ACC112 (cell line): ENCODE measurements around the gene GPRIN2.
"Not testable (repeated sequence)": the region's sequence is repeated elsewhere in the genome, so short reads cannot be mapped to it uniquely, and the experiment has no call there.

ENCODE experiments used
- H2AFZ ChIP-seq: fragments of 200-600 bp; sonication (generic); one replicate; pipeline ENCODE4 v1.6.0; 2017; ENCODE audit warnings: antibody characterized with exemption, low read length; ENCODE audit not compliant: unreplicated experiment
- H3K27ac ChIP-seq: fragments of 200-600 bp; sonication (generic); 2 replicates; pipeline ENCODE4 v1.5.1; 2014; ENCODE audit warnings: low read depth, mild to moderate bottlenecking, antibody characterized with exemption, low read length, moderate library complexity
- H3K27me3 ChIP-seq: fragments of 200-600 bp; sonication (generic); 2 replicates; pipeline ENCODE4 v1.6.1; 2014; ENCODE audit warnings: mild to moderate bottlenecking, antibody characterized with exemption, low read length, moderate library complexity, mixed read lengths; ENCODE audit not compliant: insufficient read depth
- H3K36me3 ChIP-seq: fragments of 200-600 bp; sonication (generic); 2 replicates; pipeline ENCODE4 v1.6.1; 2016; ENCODE audit warnings: mild to moderate bottlenecking, antibody characterized with exemption, low read length, moderate library complexity, mixed read lengths; ENCODE audit not compliant: insufficient read depth
- H3K4me1 ChIP-seq: fragments of 200-600 bp; sonication (generic); one replicate; pipeline ENCODE4 v1.6.1; 2016; ENCODE audit warnings: low read length, mixed read lengths; ENCODE audit not compliant: insufficient read depth, unreplicated experiment, control insufficient read depth
- H3K4me3 ChIP-seq: fragments of 200-600 bp; sonication (generic); 2 replicates; pipeline ENCODE4 v1.5.1; 2014; ENCODE audit warnings: mild to moderate bottlenecking, low read depth, low read length
- H3K79me2 ChIP-seq: fragments of 200-600 bp; sonication (generic); one replicate; pipeline ENCODE4 v1.6.0; 2016; ENCODE audit warnings: low read length; ENCODE audit not compliant: control insufficient read depth, unreplicated experiment, insufficient read depth

GPRIN2 gene

DNA sequence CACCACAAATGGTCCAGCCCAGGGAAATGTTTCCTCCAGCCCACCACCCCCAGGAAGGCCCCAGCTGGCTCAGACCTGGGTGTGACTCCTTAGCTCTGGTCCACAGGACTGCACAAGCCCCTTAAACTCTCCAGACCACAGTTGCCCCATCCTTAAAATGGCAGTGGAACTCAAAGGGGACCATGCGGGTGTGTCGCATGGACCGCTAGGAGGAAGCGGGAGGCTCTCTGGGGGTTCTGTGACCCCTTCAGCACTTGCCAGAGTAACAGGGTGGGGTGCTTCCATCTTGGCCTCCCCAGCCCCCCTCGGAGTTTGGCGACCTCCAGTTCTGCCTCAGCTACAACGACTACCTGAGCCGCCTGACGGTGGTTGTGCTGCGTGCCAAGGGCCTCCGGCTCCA lies 27.7 kb upstream of the GPRIN2 start:
- H2AFZ ChIP-seq, H3K27me3 ChIP-seq, H3K27ac ChIP-seq, H3K36me3 ChIP-seq, H3K4me3 ChIP-seq, H3K4me1 ChIP-seq, H3K79me2 ChIP-seq: not testable (repeated sequence)

DNA sequence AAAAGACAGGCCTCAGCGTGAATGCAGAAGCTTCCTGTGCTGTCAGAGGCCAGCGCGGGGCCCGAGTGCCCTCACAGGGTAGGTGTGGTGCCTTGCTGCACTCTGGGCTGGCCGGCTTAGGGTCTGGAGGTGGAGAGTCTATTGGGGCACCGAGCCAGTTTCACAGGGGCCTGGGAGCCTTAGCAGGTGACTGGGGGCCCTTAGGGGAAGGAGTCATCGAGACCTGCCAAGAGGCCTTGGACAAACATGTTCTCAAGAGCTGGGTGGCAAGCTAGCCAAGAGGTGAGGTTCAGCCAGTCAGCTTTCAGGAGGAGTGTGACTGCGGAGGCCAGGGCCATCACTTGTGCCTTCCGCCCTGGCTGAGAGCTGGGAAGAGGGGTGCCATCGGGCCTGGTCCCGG lies 26.1 kb upstream of the GPRIN2 start:
- not testable (repeated sequence) for H3K27ac ChIP-seq, H3K79me2 ChIP-seq, H3K4me1 ChIP-seq, H3K27me3 ChIP-seq, H3K36me3 ChIP-seq, H3K4me3 ChIP-seq, H2AFZ ChIP-seq

DNA sequence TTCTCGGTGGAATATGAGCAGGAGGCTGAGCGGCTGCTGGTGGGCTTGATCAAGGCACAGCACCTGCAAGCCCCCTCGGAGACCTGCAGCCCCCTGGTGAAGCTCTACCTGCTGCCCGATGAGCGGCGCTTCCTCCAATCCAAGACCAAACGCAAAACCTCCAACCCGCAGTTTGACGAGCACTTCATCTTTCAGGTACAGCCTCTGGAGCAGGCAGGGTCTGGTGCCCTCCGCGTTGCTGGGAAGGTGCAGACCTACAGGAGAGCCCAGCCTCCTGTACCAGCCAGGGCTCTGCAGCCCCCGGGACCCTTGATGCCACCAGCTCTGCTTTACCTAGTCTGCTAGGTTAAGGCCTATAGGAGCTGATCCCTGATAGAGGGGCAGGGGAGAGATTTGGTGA lies 25.5 kb upstream of the GPRIN2 start:
- H3K27me3 ChIP-seq, H3K4me3 ChIP-seq, H3K4me1 ChIP-seq, H3K36me3 ChIP-seq, H3K79me2 ChIP-seq, H2AFZ ChIP-seq, H3K27ac ChIP-seq: not testable (repeated sequence)

DNA sequence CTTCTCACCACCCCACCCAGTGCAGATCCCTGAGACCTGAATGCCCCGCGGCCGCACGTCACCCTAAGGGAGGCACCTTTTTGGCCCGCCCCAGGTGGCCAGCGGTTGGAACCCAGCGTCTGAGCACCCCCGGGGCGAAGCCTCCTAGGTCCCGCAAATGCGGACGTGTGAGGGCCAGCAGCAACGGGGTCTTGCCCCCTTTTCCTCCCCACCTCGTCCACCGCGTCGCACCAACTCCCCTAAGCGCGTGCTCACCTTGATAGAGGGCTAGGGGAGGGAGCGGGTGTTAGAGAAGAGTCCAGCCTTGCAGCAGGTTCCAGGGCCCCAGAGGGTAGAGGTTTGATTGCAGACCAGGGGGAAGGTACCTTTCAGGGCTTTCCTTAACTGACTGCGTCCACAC lies 22.9 kb upstream of the GPRIN2 start:
- H3K36me3 ChIP-seq, H3K4me3 ChIP-seq, H3K27ac ChIP-seq, H2AFZ ChIP-seq, H3K4me1 ChIP-seq, H3K79me2 ChIP-seq, H3K27me3 ChIP-seq: not testable (repeated sequence)

DNA sequence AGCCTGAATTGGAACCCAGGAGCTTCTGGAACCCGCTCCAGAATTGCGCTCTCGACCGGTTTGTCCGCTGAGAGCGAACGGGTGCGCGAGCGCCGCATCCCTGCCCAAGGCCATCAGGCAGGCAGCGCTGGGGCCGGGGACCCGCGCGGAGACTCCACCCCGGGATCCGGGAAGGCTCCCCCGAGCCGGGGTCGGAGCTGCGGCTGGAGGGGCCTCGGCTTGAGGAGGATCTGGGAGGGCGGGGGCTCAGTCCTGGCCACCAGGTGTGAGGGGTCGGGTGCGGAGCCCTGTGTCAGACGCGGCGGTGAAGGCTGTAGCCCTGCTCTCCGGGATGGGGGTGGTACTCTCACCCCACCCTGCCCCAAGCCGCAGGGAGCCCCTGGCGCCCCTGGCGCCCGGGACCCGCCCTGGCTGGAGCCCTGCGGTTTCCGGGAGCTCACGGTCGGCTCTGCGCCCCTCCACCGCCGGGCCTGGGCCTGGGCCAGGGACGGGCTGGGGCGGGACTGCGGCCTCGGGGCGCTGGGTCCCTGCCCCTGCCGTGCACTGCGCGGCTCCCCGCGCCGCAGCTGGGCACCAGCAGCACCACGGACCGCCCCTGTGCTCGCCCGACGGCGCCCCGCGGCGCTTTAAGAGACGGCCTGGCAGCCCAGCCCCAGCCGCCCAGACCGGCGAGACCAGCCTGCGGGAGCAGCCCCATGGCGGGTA lies 22.2 kb upstream of the GPRIN2 start, which contains the start of gene SYT15:
SYT15 (plus strand) TSS at position 655 of the 705 bp plus-strand sequence; CDS start at position 696, 41 bp downstream.
- H3K79me2 ChIP-seq, H2AFZ ChIP-seq, H3K4me3 ChIP-seq, H3K4me1 ChIP-seq, H3K36me3 ChIP-seq, H3K27ac ChIP-seq, H3K27me3 ChIP-seq: not testable (repeated sequence)

DNA sequence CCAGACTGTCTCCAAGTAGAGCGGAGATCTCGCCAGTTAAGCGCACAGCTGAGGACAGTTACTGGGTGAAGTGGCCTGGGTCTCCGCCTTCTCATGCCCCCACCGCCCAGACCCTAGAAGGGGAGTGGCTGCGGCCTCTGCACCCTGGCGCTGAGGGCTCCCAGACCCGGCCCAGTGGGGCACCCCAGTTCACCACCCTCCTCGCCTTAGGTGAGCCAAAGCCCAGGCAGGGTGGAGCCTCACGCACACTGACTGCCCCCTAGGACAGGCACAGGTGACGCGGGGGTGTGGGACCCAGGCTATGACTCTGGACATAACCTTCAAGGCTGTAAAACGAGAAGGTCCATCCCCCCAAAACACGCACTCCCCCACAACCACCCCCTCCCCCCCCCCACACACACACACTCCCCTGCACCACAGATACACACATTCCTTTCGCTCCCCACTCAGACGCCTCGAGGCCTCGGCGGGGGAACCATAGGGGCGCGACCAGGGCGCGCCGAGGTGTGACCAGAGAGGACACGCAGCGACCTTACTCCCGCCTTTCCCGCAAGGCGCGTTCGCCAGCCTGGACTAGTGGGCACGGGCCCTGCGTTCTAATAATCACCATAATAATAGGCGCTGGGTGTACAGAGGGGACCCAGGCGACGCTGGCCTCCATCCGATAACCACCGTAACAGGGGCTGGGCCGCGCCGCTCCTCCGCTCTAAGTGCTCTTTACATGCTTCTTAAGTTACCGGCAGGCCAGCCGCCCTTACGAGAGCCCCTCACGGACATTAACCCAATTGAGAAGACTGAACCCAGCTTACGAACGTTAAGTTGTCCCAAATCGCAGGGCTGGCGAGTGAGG lies 21.4 kb upstream of the GPRIN2 start:
- not testable (repeated sequence) for H3K27ac ChIP-seq, H3K36me3 ChIP-seq, H2AFZ ChIP-seq, H3K27me3 ChIP-seq, H3K4me1 ChIP-seq, H3K79me2 ChIP-seq, H3K4me3 ChIP-seq

DNA sequence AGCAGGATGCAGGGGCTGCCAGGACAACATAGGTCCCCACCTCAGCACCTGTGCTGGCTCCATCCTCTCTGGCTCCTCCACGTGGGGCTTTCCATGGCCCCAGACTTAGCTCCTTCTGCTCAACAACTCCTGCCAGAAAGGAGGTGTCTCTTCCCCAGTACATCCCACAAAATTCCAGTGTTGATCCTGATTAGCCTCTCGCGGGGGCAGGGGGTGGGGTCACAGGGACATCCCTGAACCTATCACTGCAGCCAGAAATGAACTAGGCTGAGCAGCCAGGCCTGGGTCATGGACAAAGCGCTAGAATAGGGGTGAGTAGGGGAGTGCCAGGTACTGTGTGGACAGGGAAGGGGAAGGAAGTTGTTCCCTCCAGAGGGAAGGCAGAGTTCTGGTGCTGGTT lies 17.4 kb upstream of the GPRIN2 start:
- not testable (repeated sequence) for H3K79me2 ChIP-seq, H3K27ac ChIP-seq, H2AFZ ChIP-seq, H3K4me3 ChIP-seq, H3K36me3 ChIP-seq, H3K27me3 ChIP-seq, H3K4me1 ChIP-seq

DNA sequence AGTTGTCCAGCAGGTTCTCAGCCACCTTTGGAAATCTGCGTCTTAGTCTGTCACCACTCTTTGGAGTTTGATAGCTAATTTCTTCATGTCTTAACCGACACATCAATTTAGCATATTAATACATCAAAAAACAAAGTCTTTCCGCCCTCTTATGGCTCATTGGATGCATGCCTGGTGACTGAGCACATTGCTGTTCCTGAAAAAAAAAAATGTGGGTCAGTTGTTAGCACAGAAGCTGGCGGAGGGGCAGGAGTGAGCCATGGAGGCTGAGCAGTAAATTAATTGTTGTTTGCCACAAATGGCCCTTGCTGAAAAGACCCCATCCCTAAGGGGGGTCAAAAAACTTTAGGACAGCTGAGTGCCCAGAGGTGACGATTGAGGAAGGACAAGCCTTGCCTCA lies 16.9 kb upstream of the GPRIN2 start:
- H3K4me3 ChIP-seq, H3K36me3 ChIP-seq, H3K79me2 ChIP-seq, H3K27ac ChIP-seq, H2AFZ ChIP-seq, H3K4me1 ChIP-seq, H3K27me3 ChIP-seq: not testable (repeated sequence)

DNA sequence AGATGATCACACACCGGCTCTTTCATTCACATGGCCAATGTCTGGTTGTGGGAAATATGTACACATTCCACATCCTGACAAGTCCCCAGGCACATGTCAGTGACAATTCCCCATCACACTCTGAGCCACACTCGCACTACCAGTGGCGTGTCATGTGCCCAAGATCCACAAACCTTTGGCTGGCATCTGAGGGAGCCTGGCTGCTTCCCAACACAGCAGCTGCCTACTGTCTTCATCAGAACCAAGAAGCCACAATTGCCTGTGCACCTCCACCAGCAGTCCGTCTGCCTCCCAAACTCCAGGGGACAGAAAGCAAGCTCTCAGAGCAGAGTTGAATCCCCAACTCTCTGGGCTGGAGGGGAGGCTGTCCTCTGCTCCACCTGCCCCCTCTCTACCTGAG lies 16.3 kb upstream of the GPRIN2 start:
- H3K79me2 ChIP-seq, H3K36me3 ChIP-seq, H3K27ac ChIP-seq, H3K4me3 ChIP-seq, H3K4me1 ChIP-seq, H2AFZ ChIP-seq, H3K27me3 ChIP-seq: not testable (repeated sequence)

DNA sequence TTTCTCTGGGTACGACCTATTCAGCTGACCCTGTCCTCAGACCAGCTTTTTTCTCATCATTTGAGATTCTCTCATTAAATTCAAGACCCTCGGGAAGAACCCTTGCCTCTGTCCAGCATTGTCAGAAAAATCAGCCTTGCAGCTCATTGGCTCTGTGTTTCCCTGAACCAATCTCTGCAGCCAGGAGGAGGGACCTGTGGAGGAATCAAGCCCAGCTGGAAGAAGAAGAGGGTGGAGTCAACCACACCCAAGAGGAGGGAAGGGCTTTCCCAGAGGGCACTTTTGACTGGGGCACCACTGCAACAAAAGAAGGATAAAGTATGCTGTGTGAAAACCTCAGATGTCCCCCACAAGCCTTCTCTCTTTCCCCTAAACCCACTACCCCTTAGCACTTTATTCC lies 14.2 kb upstream of the GPRIN2 start:
- H3K79me2 ChIP-seq, H2AFZ ChIP-seq, H3K27ac ChIP-seq, H3K4me3 ChIP-seq, H3K27me3 ChIP-seq, H3K36me3 ChIP-seq, H3K4me1 ChIP-seq: not testable (repeated sequence)

DNA sequence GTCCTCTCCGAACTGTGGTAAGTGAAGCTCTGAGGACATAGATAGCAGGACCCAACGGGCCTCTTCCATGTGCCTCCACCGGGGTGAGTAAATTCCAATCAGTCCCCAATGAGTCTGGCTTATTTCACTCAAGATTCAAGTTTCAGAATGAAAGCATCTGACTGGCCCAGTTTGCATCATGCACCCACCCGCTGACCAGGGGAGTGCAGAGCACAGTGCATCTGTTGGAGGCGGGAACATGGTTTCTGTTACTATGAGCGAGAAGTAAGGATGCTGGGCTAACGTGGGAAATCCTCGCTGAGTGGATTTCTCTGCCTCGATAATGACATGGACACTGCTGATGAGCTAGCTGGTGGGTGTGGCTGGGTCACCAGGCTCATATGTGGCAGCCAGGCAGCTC lies 10.7 kb upstream of the GPRIN2 start:
- not testable (repeated sequence) for H3K79me2 ChIP-seq, H3K4me1 ChIP-seq, H3K27ac ChIP-seq, H3K27me3 ChIP-seq, H3K4me3 ChIP-seq, H3K36me3 ChIP-seq, H2AFZ ChIP-seq
